GM18858 (cell line): ENCODE results near the gene MEIKIN.

Source experiments
- ATAC-seq: cut with Tn5 transposase; IDR thresholded peaks from one replicate; pipeline ENCODE4 v1.9.1; 2021; ENCODE audit not compliant: unreplicated experiment

MEIKIN gene, protein sequence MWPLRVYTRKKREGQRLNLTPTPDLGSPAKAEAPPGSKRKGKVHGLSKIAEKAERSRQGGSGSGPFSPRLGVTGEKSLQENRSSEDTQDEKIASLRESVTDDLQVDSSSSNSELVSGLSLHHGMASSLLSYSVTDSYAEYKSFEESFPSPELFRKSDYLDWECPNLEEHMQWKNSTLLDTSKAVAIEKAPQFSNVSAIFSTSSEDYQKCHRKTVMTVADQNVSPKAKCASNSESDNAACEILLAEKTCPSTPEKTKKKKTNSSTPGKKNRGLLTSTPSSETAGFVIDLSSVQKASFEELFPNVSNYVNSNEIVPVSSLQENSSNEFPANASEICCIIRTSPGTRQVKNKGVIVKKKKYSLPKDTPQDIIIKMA

DNA sequence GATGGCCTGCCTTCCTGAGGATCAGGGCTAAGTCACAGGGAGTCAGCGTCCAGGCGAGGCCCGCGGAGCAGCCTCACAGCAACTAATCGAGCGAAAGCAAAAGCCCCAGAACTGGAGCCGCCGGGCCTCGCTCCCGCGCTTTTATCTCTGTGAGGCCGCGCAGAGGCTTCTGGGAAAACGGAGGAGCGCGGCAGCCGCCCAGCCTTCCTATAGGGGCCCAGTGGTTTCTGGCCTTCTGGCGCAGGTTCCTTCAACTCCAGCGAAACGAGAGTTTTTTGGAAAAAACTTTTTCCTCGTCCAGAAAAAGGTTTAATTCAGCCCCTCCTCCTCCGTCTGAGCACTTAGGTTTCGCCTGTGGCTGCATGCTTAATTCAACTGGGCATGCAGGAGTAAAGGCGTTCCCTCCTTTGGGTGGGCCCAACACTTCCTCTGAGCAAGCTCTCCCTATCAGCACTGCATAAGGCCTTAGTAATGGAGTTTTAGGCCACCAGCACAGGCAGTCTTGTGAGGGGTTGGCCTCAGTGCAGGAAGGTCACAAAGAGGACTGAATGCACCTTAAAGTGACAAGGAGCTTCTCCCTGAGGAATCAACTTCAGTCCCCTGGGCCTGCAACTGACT lies at the start of gene MEIKIN:
MEIKIN (minus strand) TSS at position 113 of the 618 bp plus-strand sequence. CDS start 158 bp downstream, outside the sequence.
- no peak for ATAC-seq

DNA sequence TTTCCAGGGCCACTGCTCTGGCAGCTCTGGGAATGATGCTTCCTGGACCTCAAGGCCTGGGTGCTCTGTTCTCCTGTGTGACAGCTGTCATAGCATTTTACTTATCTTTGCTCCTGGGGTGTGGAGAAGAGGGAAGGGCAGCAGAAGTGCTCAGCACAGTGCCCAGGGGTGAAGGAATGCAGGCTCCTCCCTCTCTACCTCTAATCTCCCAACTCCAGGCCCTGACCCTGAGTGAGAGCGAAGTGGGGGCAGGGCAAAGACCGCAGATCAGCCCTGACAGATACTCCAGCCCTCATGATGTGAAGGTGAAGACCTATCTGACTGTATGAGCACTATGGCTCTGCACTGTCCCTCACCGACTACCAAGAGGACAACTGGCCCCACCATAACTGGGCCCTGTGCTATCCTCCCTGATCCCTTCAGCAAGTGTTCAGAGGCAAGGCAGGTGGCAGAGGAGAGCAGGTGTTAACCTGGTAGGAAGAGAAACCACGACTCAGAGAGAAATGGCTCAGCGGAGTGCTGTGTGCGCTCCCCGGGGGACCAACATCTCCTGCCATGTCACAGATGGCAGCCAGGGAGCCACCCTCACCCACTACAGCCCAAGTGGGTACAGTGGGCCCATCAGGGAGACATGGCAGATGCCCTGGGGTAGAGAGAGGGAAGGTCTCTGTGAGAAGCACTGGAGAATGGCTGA lies 49.2 kb upstream of the MEIKIN start:
- no peak for ATAC-seq

DNA sequence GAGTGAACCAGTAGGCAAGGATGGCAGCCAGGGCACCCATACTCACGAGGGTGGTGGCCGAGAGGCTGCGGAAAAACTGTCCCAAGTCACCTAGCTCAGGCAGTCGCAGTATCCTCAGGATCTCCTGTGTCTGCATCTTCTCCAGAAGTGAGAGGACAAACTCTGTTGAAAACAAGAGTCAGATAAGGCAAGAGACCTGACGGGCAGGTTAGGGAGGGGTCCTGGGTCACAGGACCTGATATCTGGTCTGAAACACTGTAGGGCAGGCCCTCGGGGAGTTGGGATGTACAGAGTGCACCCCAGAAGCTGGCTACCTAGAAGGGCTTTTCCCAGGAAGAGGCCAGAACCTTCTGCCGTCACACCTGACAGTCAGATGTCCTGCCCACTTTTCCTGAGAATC lies 48.6 kb upstream of the MEIKIN start:
- no peak for ATAC-seq

DNA sequence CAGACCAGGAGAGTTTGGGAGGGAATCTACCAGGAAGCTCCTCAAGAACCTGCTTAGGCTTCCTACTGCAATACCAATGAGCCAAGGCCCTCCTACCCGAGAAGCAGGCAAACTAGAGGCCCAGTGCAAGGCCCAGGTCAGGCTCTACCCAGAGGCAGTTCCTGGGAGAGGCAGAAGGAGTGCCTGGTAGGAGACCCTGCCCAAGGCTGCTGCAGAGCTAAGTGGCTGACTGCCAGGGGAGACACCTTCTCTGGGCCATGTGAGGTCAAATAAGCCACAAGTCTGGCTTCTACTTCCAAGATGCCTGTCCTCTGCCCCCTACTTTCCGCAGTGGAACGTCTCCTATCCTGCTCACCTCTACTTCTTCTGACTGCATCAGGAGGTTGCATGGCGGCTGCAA lies 48.2 kb upstream of the MEIKIN start:
- no peak for ATAC-seq

DNA sequence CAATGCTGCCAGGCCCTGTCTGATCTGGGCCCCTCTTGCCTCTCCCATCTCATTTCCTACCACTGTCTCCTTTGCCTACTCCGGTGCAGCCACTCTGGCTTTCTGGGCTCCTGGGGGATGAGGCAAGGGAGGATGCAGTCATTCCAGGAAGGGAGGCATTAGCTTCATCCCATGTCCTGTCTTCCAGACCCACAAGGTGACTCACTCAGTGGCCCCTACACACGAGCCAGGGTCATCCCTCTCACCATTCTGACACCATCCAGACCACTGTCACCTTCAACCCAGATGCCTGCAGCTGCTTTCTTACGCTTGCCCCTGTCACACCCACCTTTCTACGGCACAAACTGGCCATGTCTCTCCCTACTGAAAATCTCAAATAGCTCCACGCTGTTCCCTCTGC lies 46.9 kb upstream of the MEIKIN start:
- no peak for ATAC-seq

DNA sequence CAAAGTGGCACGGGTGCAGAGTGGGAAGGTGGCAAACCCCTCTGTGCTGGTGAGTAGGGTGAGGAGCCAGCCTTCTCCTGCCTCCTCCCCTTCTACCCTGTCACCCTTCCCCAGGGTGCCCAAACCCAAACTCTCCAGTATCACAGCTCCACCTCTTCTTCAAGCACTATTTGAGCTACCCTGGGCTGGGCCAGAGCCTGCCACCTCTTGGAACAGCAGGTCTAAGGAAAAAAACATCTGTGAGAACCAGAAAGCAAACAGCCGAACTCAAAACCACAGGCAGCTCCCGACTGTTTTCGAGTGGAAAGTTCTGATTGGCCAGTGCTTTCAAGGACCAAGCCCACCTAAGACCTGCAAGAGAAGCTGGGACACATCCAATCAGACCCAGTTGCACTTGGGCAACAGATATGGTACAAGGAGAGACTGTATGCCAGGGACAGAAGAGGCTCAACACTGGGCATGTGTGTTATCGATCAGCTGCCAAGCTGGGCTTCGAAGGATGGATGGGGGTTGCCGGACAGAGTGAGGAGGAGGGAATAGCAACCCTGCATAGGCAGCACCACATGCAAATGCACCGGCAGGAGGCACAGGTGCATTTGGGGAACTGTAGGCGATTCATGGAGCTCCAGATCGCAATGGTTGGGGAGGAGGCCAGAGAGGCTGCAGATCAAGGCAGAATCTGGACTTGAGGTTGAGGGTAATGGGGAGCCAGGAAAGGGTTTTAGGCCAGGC lies 46.3 kb upstream of the MEIKIN start:
- ATAC-seq: no peak

DNA sequence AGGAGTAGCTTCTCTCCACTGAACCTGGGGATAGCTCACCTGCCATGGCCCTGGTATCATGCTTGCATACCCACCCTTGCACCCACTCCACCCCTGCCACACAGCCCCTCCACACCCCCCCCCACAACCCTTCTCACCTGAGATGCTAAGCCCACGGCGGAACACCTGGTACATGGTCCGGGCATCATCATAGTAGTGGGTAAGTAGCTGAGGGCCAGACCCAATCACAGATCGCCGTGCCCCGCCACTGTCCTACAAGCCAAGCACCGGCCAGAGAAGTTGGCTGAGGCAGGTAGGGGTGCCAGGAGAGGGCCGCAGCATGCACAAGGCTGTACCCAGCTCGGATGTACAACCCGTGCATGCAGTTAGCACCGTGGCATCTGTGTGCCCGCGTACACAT lies 45.3 kb upstream of the MEIKIN start:
- ATAC-seq: no peak

DNA sequence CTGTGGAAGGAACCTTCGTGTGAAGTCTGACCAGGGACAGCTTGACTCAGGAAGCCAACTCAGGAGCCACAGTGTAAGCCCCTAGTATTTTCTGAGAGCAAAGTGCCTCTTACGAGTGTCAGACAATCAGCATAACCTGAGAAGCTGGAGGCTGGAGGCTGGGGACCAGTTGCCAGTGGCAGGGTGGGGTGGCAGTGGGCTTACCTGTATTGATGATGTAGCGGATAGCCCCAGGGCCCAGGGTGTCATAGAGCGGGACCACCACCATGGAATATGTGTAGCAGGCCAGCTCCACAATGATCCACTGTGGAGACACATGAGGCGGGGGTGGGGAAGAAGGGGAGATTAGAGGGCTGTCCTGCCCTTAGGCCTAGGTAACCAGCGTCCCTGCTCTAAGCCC lies 43.1 kb upstream of the MEIKIN start:
- no peak for ATAC-seq

DNA sequence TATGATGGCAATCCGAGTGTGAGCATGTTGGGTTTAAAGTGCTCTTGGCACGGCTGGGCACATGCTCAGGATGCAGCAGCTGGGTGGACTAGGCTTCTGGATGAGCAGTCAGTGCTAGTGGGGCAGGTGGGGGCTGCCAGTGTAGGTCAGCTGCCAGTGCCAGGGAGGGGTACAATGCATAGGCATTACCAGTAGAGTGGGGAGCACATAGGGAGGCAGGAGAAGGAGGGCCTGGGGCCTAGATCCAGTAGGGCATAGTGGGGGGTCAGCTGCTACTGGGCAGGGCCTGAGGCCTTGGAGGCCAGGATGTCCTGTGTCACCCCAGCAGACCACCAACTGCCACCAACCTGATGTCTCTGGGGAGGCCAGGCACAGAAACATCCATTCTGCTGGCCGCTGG lies 41.8 kb upstream of the MEIKIN start:
- ATAC-seq: no peak

DNA sequence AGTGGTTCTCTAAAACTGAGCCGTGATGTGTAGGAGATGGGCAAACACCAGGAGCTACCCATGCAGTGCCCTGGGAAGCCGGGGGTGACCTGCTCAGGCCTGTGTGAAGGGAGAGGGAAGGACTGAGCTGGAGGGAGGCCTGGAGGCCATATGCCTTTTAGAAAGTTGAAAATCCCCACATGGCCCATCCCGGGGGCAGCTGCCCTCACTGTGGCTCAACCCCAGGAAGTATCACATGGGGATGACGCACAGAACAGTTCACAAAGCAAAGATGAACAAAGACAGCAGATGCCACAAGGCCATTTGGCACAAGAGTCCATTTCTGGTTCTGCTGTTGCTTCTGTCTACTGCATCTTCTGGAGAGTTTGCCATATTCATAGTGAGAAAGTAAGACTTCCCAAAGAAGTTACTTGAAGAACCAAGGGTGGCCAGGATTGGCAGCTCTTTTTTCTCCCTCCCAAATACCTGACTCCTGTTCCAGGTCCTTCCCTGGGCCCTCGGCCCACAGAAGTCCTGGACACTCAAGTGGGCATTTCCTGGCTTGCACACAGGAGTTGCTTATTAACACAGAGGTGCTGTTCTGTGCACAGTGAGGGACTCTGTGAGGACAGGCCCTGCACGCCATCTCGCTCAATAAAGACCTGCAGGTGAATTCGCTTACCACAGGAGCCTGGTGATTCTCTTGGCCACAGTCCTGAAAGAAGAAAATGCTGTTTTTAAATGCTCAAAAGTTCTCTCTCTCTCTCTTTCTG lies 40.9 kb upstream of the MEIKIN start:
- no peak for ATAC-seq

DNA sequence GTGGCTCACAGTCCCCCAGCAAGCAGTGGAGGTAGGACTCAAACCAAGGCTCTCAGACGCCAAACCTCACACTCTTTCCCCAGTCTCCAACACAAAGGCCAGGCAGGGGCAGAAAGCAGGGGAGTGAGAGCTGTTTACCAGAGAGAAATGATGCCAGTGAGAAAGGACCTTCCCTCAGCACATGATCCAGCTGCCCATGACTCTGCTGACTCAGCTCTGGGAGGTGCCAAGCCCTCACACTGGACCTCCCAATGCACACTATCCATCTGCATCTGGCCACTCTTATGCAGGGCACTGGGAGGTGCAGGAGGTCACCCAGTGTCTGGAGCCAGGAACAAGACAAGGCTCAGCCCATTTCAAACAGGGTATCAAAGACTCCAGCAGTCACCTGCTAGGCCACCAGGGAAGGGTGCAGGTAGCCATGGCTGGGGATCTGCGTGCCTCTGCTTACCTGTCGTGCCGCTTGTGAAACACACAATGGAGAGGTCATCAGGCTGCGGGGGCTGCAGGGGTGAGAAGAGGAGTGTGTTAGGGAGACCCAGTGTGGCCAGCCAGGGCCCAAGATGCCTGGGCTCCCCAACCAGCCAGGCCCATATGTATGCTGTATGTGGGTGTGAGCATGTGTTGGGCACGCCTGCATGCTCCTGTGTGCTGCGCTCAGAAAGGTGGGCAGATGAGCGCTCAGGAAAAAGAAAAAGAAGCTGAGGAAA lies 39.6 kb upstream of the MEIKIN start:
- ATAC-seq: no peak

DNA sequence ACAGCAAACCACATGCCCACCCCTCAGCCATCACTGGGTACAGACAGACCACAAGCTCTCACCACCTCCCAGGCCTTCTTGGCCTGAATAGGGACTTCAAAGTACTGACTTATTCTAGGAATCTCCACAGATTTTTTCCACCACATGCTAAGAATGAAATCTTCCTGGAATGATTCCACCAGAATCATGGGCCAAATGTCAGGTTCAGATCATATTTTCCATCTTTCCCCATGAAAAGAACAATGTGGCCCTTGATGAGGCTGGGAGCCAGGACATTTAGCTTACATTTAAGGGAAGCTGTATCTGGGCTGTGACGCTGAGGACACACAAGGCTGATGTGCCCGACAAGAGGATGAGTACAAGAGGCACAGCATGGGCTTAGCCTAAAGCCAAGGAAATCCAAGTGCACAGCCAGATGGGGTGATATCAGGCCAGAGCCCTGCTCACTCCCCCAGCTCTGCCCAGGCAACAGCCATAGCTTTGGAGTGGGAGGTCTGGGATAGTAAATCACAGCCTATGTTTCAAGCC lies 37.8 kb upstream of the MEIKIN start:
- no peak for ATAC-seq

DNA sequence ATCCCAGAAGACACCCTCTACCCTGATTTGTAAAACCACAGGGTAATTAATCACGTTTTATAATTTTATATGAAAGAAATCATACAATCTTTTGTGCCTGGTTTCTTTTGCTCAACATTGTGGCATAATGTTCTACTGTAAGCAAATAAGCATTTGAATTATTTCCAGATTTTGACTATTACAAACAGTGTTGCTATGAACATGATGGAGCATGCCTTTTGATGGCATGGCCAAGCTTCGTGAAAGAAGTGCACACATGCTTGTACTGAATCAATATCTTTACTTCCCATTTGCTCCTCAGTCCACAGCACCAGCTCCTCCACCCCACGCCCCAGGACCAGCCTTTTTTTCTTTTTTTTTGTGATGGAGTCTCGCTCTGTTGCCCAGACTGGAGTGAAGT lies 36.1 kb upstream of the MEIKIN start:
- ATAC-seq: no peak

DNA sequence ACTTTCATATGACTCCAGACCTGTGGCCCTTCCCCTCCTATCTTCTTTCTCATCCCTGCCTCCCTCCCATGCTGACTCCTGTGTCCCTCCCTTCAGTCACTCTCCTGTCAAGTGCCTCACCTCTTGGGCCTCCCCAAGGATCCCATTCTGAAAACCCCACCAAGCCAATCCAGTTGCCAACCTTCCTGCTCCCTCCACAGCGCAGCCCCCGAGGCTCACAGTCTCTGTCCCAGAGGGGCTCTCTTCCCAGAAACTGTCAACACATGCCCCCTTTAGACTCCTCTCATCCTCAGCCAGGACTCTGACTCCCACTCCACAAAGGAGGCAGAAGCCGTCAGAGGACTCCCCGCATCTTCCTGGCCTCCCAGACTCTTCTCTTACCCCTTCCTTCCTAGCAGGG lies 35.2 kb upstream of the MEIKIN start:
- ATAC-seq: no peak

DNA sequence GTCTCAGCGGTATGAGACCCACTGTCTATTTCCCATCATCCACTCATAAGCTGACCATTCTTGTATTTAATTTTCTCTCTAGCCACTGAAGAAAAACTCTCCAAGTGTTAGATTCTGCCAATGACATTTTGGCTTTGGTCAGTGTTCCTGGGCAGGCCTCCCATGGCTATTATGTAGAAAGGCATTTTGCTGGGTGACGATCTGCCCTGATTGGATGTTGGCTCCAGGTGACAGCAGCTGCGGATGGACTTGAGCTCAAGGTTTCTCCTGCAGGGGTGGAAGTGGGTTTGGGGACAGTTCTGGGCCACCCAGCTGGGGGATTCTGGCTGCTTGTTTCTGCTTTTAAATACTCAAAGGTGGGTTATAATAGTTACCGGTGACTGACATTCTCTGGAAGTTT lies 34.4 kb upstream of the MEIKIN start:
- ATAC-seq: no peak

DNA sequence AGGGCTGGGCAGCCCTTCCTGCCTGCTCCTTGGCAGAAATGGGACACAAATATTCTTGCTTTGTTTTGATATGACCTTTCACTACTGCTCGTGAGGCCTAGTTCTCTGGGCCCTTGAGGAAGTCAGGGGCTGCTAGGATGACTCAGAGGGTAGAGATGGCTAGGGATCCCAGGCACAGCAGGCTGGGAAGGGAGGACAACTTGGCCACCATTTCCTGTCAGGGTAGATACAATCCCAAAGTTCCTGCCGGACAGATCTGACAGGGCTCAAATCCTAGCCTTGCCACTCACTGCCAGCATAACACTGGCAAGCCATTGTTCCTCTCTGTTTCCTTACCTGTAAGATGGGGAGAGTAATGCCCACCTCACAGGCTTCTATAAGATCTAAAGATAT lies 31.7 kb upstream of the MEIKIN start:
- no peak for ATAC-seq

DNA sequence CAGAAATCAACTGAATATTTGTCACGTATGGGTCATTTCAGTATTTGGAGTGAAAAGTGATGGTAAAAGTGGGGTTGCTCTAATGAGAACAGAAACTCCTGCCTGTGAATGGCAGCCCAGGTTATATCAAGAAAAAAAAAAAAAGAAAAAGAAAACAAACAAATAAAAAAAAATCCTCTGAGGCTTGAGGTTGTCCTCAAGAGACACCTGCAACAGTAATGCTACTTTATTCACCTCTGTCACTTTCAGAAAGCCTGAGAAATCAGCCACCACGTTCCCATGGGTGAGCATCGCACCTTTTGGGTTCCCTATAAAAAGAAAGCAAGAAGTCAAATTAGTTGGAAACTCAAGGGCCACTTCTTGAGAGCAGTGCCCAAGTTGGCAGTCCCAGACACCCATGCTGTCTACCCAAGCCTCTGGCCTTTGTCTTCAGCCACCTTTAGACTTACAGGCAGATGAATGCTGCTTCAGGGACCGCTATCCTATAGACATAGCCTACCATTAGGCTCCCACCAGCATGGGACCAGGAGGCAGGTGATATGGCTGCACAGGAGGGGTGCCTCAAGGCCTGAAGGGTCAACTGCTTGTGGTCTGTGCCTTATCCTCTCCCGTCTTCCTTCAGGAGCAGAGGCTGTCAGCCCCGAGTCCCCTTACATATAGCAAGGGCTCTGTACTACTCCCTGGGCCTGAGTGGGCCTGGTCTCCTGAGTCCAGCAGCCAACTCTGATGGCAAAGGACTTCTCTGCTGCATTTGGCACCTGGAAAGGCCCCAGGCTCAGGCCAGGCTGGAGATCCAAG lies 31.1 kb upstream of the MEIKIN start:
- no peak for ATAC-seq

DNA sequence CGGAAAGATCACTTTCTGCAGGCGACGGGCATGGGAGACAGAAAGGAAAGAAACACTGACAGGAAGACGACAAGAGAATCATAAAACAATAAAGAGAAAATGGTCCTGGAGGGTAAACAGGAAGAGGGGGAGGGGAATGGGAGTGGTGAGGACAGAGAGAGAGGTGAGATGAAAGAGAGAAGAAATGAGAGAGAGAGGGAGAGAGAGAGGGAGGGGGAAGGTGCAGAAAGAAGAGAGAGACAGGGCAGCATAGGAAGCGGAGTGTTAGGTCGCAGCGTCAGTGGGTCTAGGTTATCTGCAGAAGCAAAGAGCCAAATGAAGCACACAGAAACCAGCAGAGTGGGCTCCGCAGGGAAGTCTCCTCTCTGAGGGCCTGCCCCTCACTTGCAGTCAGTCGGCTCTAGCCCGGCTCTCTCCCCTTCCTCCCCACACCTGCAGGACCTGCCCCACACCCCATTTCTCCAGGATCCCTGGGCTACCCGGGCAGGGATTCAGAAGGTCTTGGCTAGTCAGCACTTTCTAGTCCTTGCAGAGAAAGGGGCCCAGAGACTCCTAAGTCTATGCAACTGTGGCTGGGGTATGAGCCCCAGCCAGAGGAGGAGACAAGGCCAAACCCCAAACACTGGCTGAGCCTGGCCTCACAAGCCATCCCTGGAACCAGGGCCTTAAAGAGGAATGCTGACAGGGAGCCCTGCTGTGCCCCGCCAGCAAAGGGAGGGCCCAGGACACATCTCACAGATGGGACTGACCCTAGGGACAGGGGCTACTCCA lies 29.7 kb upstream of the MEIKIN start:
- ATAC-seq: no peak

DNA sequence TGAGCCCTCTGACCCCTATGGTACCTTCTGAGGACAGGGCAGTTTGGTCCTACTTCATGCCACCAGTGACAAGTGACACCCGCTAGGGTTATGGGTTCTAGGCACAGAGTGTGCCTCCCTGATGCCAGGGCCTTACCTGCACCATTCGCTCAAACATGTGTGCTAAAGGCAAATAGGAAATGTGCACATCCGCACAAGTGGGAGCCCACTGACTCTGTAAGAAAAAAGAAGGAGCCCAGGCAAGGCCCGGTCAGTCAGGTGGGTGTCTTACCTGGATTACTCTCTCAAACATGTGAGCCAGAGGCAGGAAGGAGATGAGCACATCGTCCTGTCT lies 29.1 kb upstream of the MEIKIN start:
- no peak for ATAC-seq
